Stomach (tissue), 9 donors: ENCODE measurements around the gene GAPVD1. TPM values are rescaled to one million over a fixed set of nuclear protein-coding genes. Genes with fewer than 3 reads are reported as not detected.
"Not testable (repeated sequence)": the region's sequence is repeated elsewhere in the genome, so short reads cannot be mapped to it uniquely, and the experiment has no call there.

Experiments used
- DNase-seq, 2 donors: peaks; one replicate each; pipeline versions ENCODE4 v3.0.0 to v3.0.0-alpha.2; 2013 to 2019
- H3K27ac ChIP-seq, 5 donors: fragments of 200-600 bp in 4 of 5; sonication (generic) in 4 of 5; one replicate each; pipeline ENCODE4 v1.5.1; 2013 to 2019; ENCODE audit warnings: mild to moderate bottlenecking in 1 of 5, moderate library complexity in 1 of 5
- H3K27me3 ChIP-seq, 3 donors: fragments of 200-600 bp; sonication (generic); one replicate each; pipeline ENCODE4 v1.5.1; 2017 to 2019; ENCODE audit warnings: mixed run types in 1 of 3
- H3K36me3 ChIP-seq, 4 donors: fragments of 200-600 bp; sonication (generic); 1 replicate in 3 of 4; 2 replicates in 1 of 4; pipeline ENCODE4 v1.5.1; 2016 to 2019
- H3K4me1 ChIP-seq, 4 donors: fragments of 200-600 bp; sonication (generic); one replicate each; pipeline ENCODE4 v1.5.1; 2016 to 2019
- H3K4me3 ChIP-seq, 4 donors: fragments of 200-600 bp; sonication (generic) in 3 of 4; one replicate each; pipeline ENCODE4 v1.5.1; 2016 to 2019; ENCODE audit warnings: mild to moderate bottlenecking in 1 of 4
- H3K9me3 ChIP-seq, 4 donors: fragments of 200-600 bp; sonication (generic); one replicate each; pipeline ENCODE4 v1.5.1; 2016 to 2019
- CTCF ChIP-seq, 7 experiments: fragments of 450-650 bp in 4 of 7; fragments of 200-600 bp in 3 of 7; sonication (generic) in 3 of 7; IDR thresholded peaks; one replicate each; pipeline ENCODE4 v1.5.1; 2016 to 2019; ENCODE audit warnings: antibody characterized with exemption in 7 of 7, control low read depth in 2 of 7, mild to moderate bottlenecking in 1 of 7
- EP300 ChIP-seq: sonication (generic); formaldehyde crosslinking; IDR thresholded peaks from one replicate; pipeline ENCODE4 v1.6.1; 2017; ENCODE audit warnings: antibody characterized with exemption
- POLR2A ChIP-seq, 4 donors: fragments of 450-650 bp; IDR thresholded peaks; one replicate each; pipeline ENCODE4 v1.6.1; 2016; ENCODE audit warnings: antibody characterized with exemption in 4 of 4, control low read depth in 2 of 4, mild to moderate bottlenecking in 1 of 4, moderate library complexity in 1 of 4
- POLR2AphosphoS5 ChIP-seq, 3 donors: sonication (generic); formaldehyde crosslinking; IDR thresholded peaks; one replicate each; pipeline ENCODE4 v1.6.1; 2016; ENCODE audit warnings: antibody characterized with exemption in 3 of 3
- WGBS, 5 donors: extraction: QIAGEN DNeasy Blood & Tissue Kit in 3 of 5; methylation state at CpG; one replicate each; pipeline versions ENCODE4 v1.1.5 to v1.1.7; 2013 to 2018; 5-methylcytosine and 5-hydroxymethylcytosine counted together
- intact Hi-C: fragments of 100-400 bp; cut with DNase I; formaldehyde crosslinking; loops from one replicate; pipeline ENCODE4 v1.15.1; 2023; ENCODE audit warnings: low total_unique reads
- polyA plus RNA-seq, 3 donors: library from polyadenylated mRNA; stranded (reverse); fragments of 200-250 nt; gene quantifications; one replicate each; pipeline ENCODE4 v1.2.3, GENCODE V29; 2013
- total RNA-seq, 5 donors: library from RNA; depleted of rRNA; stranded (reverse); fragments of >200 nt; gene quantifications; one replicate each; pipeline versions ENCODE4 v1.1.0 to v1.2.3, GENCODE V29; 2014 to 2016
- donor health status: healthy with polysubstance abuse.
- donor health status: Bipolar disorder and iron deficiency.
- donor health status: healthy.

The GAPVD1 gene
- total and polyA plus RNA-seq, 8 donors, result 3.9 to 140 (median 26.2) TPM

- DNase-seq, result no peak
- intact Hi-C loops, result no loop called here
- WGBS, 5 donors, result 92 to 94% (median 93%) methylated on average over 19 to 20 of the region's 20 CpGs
- H3K4me3 ChIP-seq, result no peak overlapping the region
- H3K27ac ChIP-seq, result no peak overlapping the region
- H3K36me3 ChIP-seq, result no peaks in the 10 kb centered on the region
- H3K9me3 ChIP-seq, result no peaks in the 10 kb centered on the region
- no peaks in the 10 kb centered on the region for H3K27me3 ChIP-seq
- no peak for TF ChIP-seq POLR2A (IDR thresholded peaks at IDR 0.05)
- TF ChIP-seq EP300, result no peak
- TF ChIP-seq POLR2AphosphoS5 (IDR thresholded peaks at IDR 0.05), result no peak
- no peak for TF ChIP-seq CTCF (IDR thresholded peaks at IDR 0.05)
- H3K4me1 ChIP-seq, result no peaks in the 10 kb centered on the region
Observed at GRCh38 chr9:125399666-125400065, 138.0 kb downstream of the GAPVD1 start.

DNA sequence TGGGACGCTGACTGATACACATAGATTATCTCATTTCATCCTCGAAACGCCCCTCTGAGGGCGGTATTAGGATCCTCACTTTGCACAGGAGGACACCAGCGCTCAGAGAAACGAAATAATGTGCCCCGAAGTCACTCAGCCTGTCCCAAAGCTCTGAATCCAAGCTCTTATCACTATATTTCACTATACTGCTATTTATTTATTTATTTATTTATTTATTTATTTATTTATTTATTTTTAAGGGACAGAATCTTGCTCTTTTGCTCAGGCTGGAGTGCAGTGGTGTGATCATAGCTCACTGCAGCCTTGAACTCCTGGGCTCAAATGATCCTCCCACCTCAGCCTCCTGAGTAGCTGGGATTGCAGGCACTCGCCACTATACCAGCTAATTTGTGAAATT lies 138.6 kb downstream of the GAPVD1 start:
- H3K27ac ChIP-seq, H3K36me3 ChIP-seq, H3K9me3 ChIP-seq, H3K4me1 ChIP-seq, DNase-seq, intact Hi-C loops, H3K4me3 ChIP-seq, H3K27me3 ChIP-seq: not testable (repeated sequence)
- 87 to 96% (median 90%) methylated on average over 8 of the region's 8 CpGs for WGBS, 5 donors

GRCh38 chr9:125400725-125401716 lies 139.4 kb downstream of the GAPVD1 start:
- TF ChIP-seq CTCF (IDR thresholded peaks at IDR 0.05), result no peak
- TF ChIP-seq POLR2AphosphoS5 (IDR thresholded peaks at IDR 0.05), result no peak
- no peak for TF ChIP-seq POLR2A (IDR thresholded peaks at IDR 0.05)
- no peak for TF ChIP-seq EP300
- H3K4me1 ChIP-seq, result no peaks in the 10 kb centered on the region
- no peak for DNase-seq
- WGBS, 5 donors, result 72 to 90% (median 83%) methylated on average over 11 to 12 of the region's 12 CpGs
- no peaks in the 10 kb centered on the region for H3K9me3 ChIP-seq
- no peaks in the 10 kb centered on the region for H3K27me3 ChIP-seq
- no peak overlapping the region for H3K4me3 ChIP-seq
- H3K36me3 ChIP-seq, result no peaks in the 10 kb centered on the region
- H3K27ac ChIP-seq, result no peak overlapping the region
- intact Hi-C loops, result no loop called here

GRCh38 chr9:125404733-125405132 lies 143.1 kb downstream of the GAPVD1 start:
- Histone ChIP-seq H3K27ac (no peak overlapping the region), H3K36me3 (no peaks in the 10 kb centered on the region), H3K4me3 (no peak overlapping the region), H3K9me3 (no peaks in the 10 kb centered on the region), H3K27me3 (peaks cover 0 to 25% (median 23%) of the 10 kb centered on the region in 3 donors), H3K4me1 (peaks cover 11 to 16% (median 13%) of the 10 kb centered on the region in 4 donors)
- TF ChIP-seq POLR2A (IDR thresholded peaks at IDR 0.05), result no peak
- no peak for TF ChIP-seq POLR2AphosphoS5 (IDR thresholded peaks at IDR 0.05)
- no peak for TF ChIP-seq CTCF (IDR thresholded peaks at IDR 0.05)
- TF ChIP-seq EP300, result no peak
- intact Hi-C loops, result loop anchor here (5.0 kb wide), 1 partner anchor 823 kb away; no protein-coding TSS in a partner anchor
- 87 to 96% (median 92%) methylated on average over 7 of the region's 7 CpGs for WGBS, 5 donors
- DNase-seq, result no peak
